MM.1S (cell line): ENCODE data around the gene CA4.
"Not testable (repeated sequence)": the region's sequence is repeated elsewhere in the genome, so short reads cannot be mapped to it uniquely, and the experiment has no call there.

Experiments
- DNase-seq: peaks from one replicate; pipeline ENCODE4 v3.0.0-alpha.2; 2015
- H2AFZ ChIP-seq: fragments of 300-600 bp; sonication (generic); 2 replicates; pipeline ENCODE4 v1.6.0; 2016; ENCODE audit warnings: antibody characterized with exemption, low read length
- H3F3A ChIP-seq: fragments of 300-600 bp; sonication (generic); 2 replicates; pipeline ENCODE4 v1.6.1; 2016; ENCODE audit warnings: mild to moderate bottlenecking, antibody characterized with exemption, low read length, moderate library complexity, mixed read lengths; ENCODE audit not compliant: insufficient read depth
- H3K27ac ChIP-seq: fragments of 300-600 bp; sonication (generic); 2 replicates; pipeline ENCODE4 v1.5.1; 2016; ENCODE audit warnings: mild to moderate bottlenecking, low read length
- H3K27me3 ChIP-seq: fragments of 300-600 bp; sonication (generic); replicated peaks from 2 replicates; pipeline ENCODE4 v1.6.0; 2016; ENCODE audit warnings: low read length; ENCODE audit not compliant: insufficient read depth
- H3K36me3 ChIP-seq: fragments of 300-600 bp; sonication (generic); replicated peaks from 2 replicates; pipeline ENCODE4 v1.6.1; 2016; ENCODE audit warnings: mild to moderate bottlenecking, low read length, mixed read lengths; ENCODE audit not compliant: insufficient read depth
- H3K4me1 ChIP-seq: fragments of 300-600 bp; sonication (generic); 2 replicates; pipeline ENCODE4 v1.6.1; 2016; ENCODE audit warnings: low read length, mixed read lengths
- H3K4me2 ChIP-seq: fragments of 300-600 bp; sonication (generic); 2 replicates; pipeline ENCODE4 v1.6.0; 2016; ENCODE audit warnings: low read depth, low read length
- H3K4me3 ChIP-seq: fragments of 300-600 bp; sonication (generic); 2 replicates; pipeline ENCODE4 v1.5.1; 2016; ENCODE audit warnings: low read length, mixed read lengths
- H3K79me2 ChIP-seq: fragments of 300-600 bp; sonication (generic); 2 replicates; pipeline ENCODE4 v1.6.1; 2016; ENCODE audit warnings: mixed run types, low read length, mixed read lengths
- H3K9ac ChIP-seq: fragments of 300-600 bp; sonication (generic); 2 replicates; pipeline ENCODE4 v1.6.1; 2016; ENCODE audit warnings: low read length, mixed read lengths
- H3K9me2 ChIP-seq: fragments of 300-600 bp; sonication (generic); replicated peaks from 2 replicates; pipeline ENCODE4 v1.6.1; 2016; ENCODE audit warnings: mild to moderate bottlenecking, low read length, mixed read lengths; ENCODE audit not compliant: insufficient read depth
- H3K9me3 ChIP-seq: fragments of 300-600 bp; sonication (generic); replicated peaks from 2 replicates; pipeline ENCODE4 v1.6.1; 2016; ENCODE audit warnings: mild to moderate bottlenecking, low read length, mixed read lengths; ENCODE audit not compliant: insufficient read depth
- H4K20me1 ChIP-seq: fragments of 300-600 bp; sonication (generic); 2 replicates; pipeline ENCODE4 v1.6.1; 2016; ENCODE audit warnings: mild to moderate bottlenecking, low read length, moderate library complexity, mixed read lengths; ENCODE audit not compliant: insufficient read depth
- EZH2 ChIP-seq: fragments of 300-600 bp; sonication (generic); optimal IDR thresholded peaks from 2 replicates; pipeline ENCODE3; 2017; ENCODE audit warnings: low read depth, mild to moderate bottlenecking, antibody characterized with exemption, low read length, mixed read lengths
- EZH2phosphoT487 ChIP-seq: fragments of 300-600 bp; sonication (generic); IDR thresholded peaks from 2 replicates; pipeline ENCODE4 v1.6.1; 2018; ENCODE audit warnings: antibody characterized with exemption, low read length
- TF ChIP-seq, protein P1 (sequence below): fragments of 300-600 bp; sonication (generic); IDR thresholded peaks from 2 replicates; pipeline ENCODE4 v1.5.1; 2016; ENCODE audit warnings: antibody characterized with exemption, low read length, mixed read lengths

The CA4 gene

DNA sequence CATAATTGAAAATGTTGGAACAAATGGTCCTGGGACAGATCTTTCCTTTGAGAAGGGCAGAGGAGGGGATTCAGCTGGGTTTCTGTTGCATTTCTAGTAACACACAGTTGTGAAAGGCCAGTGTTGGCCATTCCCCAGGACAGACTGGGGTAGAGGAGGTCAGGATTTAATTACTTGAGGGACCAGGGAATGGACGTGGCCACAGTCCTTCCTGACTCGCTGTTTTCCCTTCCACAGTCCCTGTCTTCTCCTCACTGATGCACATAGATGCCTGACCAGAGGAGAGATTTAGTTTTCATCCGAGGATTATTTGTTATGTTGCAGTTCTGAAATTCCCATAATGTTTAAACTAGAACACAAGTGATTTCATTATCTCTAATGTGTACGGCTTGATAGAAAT is 45.8 kb upstream of the CA4 start:
- H3K4me1 ChIP-seq, result no peaks in the 10 kb centered on the region
- TF ChIP-seq EZH2phosphoT487 (no peak), EZH2 (no peak)
- TF ChIP-seq, protein P1, sequence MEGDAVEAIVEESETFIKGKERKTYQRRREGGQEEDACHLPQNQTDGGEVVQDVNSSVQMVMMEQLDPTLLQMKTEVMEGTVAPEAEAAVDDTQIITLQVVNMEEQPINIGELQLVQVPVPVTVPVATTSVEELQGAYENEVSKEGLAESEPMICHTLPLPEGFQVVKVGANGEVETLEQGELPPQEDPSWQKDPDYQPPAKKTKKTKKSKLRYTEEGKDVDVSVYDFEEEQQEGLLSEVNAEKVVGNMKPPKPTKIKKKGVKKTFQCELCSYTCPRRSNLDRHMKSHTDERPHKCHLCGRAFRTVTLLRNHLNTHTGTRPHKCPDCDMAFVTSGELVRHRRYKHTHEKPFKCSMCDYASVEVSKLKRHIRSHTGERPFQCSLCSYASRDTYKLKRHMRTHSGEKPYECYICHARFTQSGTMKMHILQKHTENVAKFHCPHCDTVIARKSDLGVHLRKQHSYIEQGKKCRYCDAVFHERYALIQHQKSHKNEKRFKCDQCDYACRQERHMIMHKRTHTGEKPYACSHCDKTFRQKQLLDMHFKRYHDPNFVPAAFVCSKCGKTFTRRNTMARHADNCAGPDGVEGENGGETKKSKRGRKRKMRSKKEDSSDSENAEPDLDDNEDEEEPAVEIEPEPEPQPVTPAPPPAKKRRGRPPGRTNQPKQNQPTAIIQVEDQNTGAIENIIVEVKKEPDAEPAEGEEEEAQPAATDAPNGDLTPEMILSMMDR, result no peak
- H3K79me2 ChIP-seq, result no peaks in the 10 kb centered on the region
- no peaks in the 10 kb centered on the region for H3K27me3 ChIP-seq
- H3K27ac ChIP-seq, result no peak overlapping the region
- no peak overlapping the region for H3K9ac ChIP-seq
- no peaks in the 10 kb centered on the region for H3K36me3 ChIP-seq
- H3K9me3 ChIP-seq, result no peaks in the 10 kb centered on the region
- H3K9me2 ChIP-seq, result no peaks in the 10 kb centered on the region
- no peaks in the 10 kb centered on the region for H3F3A ChIP-seq
- DNase-seq, result no peak
- no peak overlapping the region for H2AFZ ChIP-seq
- no peak overlapping the region for H3K4me2 ChIP-seq
- H3K4me3 ChIP-seq, result no peak overlapping the region
- H4K20me1 ChIP-seq, result no peaks in the 10 kb centered on the region

DNA sequence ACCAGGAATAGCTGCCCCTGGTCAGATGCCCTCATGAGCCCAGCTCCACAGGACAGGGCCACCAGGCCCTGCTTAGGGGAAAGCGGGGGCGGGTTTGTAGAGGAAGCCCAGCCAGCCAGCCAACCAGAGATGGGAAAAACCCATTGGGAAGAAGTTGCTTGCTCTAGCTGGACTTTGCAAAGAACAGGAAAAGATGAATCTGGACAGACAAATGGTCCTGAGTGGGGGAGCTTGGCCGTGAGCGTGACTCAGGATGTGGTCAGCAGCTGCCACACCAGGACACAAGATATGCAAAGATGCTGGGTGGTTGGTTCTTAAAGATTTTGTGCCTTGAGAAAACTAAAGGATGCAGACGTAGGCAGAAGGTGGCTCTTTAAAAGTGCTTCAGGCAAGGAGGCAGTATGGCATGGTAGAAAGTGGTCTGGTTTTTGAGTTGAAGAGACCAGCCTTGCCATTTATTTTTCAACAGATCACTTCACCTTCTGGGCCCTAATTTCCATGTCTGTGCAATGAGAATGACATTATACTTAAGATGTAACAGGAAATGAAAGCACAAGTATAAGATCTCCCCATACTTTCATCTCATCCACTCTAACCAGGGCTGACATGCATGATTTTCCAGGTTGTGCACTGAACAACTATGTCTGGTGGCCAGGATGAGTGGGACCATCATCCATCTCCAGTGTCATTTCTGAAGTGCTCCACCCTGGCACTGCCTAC is 43.3 kb upstream of the CA4 start:
- no peak overlapping the region for H3K27ac ChIP-seq
- H3K4me3 ChIP-seq, result no peak overlapping the region
- no peak for TF ChIP-seq EZH2
- TF ChIP-seq, protein P1, result no peak
- no peak for TF ChIP-seq EZH2phosphoT487
- DNase-seq, result no peak
- no peaks in the 10 kb centered on the region for H3K36me3 ChIP-seq
- H3K9me3 ChIP-seq, result no peaks in the 10 kb centered on the region
- no peak overlapping the region for H2AFZ ChIP-seq
- no peaks in the 10 kb centered on the region for H3K9me2 ChIP-seq
- no peaks in the 10 kb centered on the region for H3F3A ChIP-seq
- no peaks in the 10 kb centered on the region for H3K79me2 ChIP-seq
- no peak overlapping the region for H3K9ac ChIP-seq
- H3K4me1 ChIP-seq, result no peaks in the 10 kb centered on the region
- no peaks in the 10 kb centered on the region for H4K20me1 ChIP-seq
- H3K4me2 ChIP-seq, result no peak overlapping the region
- no peaks in the 10 kb centered on the region for H3K27me3 ChIP-seq

GRCh38 chr17:60107526-60108257 is 42.1 kb upstream of the CA4 start:
- Histone ChIP-seq H3K9me2 (no peaks in the 10 kb centered on the region), H2AFZ (no peak overlapping the region), H3K36me3 (no peaks in the 10 kb centered on the region), H3F3A (no peaks in the 10 kb centered on the region), H3K9me3 (no peaks in the 10 kb centered on the region), H3K4me3 (no peak overlapping the region), H3K79me2 (no peaks in the 10 kb centered on the region), H3K4me1 (no peaks in the 10 kb centered on the region), H3K9ac (no peak overlapping the region), H3K27me3 (no peaks in the 10 kb centered on the region), H3K4me2 (no peak overlapping the region), H4K20me1 (no peaks in the 10 kb centered on the region), H3K27ac (no peak overlapping the region)
- no peak for TF ChIP-seq EZH2phosphoT487
- TF ChIP-seq, protein P1, result 0 out of 2 replicates have a peak, but pooled peaks have one; percentile 4
- TF ChIP-seq EZH2, result no peak
- DNase-seq, result no peak

DNA sequence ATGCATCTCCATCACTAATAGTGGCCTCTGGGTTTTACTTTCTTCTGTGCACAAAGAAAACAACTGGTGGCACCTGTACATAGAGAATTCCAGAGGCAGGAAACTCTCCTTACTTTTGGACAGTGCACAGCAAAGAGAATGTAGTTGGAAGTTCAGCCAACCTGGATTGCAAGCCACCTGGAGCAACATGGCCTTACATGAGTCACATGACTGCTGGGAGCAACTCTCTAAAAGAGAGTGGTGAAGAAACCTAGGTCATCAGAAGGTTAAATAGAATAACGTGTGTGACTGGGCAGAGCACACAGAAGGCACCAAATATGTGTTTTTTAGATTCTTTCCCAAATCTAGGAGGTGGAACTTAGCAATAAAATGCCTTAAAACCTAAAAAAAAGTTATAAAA is 41.5 kb upstream of the CA4 start:
- H3K27ac ChIP-seq, DNase-seq, H3K4me1 ChIP-seq, H3F3A ChIP-seq, H3K36me3 ChIP-seq, H3K9me3 ChIP-seq, H2AFZ ChIP-seq, H3K27me3 ChIP-seq, H3K79me2 ChIP-seq, H3K9me2 ChIP-seq, H4K20me1 ChIP-seq, H3K4me2 ChIP-seq, H3K9ac ChIP-seq, H3K4me3 ChIP-seq: not testable (repeated sequence)
